SK-N-SH (cell line): ENCODE data around the gene CYS1. TPM values are rescaled to one million over a fixed set of nuclear protein-coding genes. Genes with fewer than 3 reads are reported as not detected.

Source experiments
- CTCF ChIA-PET: fragments of 300-600, 350-600 bp; formaldehyde crosslinking; extraction: SDS; loops from one replicate; lab custom pipeline; 2021; lab: Yijun Ruan, JAX
- POLR2A ChIA-PET: fragments of 350-600 bp; sonication (Branson Sonifier 250); formaldehyde crosslinking; extraction: SDS; loops from one replicate; lab custom pipeline; 2020; ENCODE audit warnings: antibody characterized with exemption, inconsistent platforms; lab: Yijun Ruan, JAX
- DNase-seq: peaks from one replicate; pipeline ENCODE4 v3.0.0; 2012
- H2AFZ ChIP-seq: fragments of 200-600 bp; sonication (generic); 2 replicates; pipeline ENCODE4 v1.8.1; 2016; ENCODE audit warnings: antibody characterized with exemption, mild to moderate bottlenecking, low read depth
- H3F3A ChIP-seq: fragments of 200-600 bp; sonication (generic); replicated peaks from 2 replicates; pipeline ENCODE3; 2016; ENCODE audit warnings: antibody characterized with exemption, mild to moderate bottlenecking; ENCODE audit not compliant: insufficient read depth
- H3K27ac ChIP-seq, 2 experiments: fragments of 200-500 bp in 1 of 2; fragments of 200-600 bp in 1 of 2; sonication (Bioruptor generic) in 1 of 2; sonication (generic), shearing (Covaris generic) in 1 of 2; 2 replicates each; pipeline versions ENCODE4 v1.5.1 to v1.6.1; 2014 to 2016; ENCODE audit warnings: low read depth in 2 of 2, inconsistent platforms in 1 of 2, low read length in 1 of 2, mild to moderate bottlenecking in 1 of 2, mixed read lengths in 1 of 2
- H3K27me3 ChIP-seq: fragments of 200-600 bp; sonication (generic), shearing (Covaris generic); 2 replicates; pipeline ENCODE4 v1.6.1; 2016; ENCODE audit warnings: mixed run types; ENCODE audit not compliant: insufficient read depth
- H3K36me3 ChIP-seq, 2 experiments: fragments of 200-500 bp in 1 of 2; fragments of 200-600 bp in 1 of 2; sonication (Bioruptor generic) in 1 of 2; sonication (generic) in 1 of 2; replicated peaks in 1 of 2; 2 replicates each; pipeline versions ENCODE3 to v1.5.1; 2014 to 2016; ENCODE audit warnings: low read length in 1 of 2, mild to moderate bottlenecking in 1 of 2; ENCODE audit not compliant: insufficient read depth in 2 of 2, control insufficient read depth in 1 of 2
- H3K4me1 ChIP-seq, 2 experiments: fragments of 200-500 bp in 1 of 2; fragments of 200-600 bp in 1 of 2; sonication (Bioruptor generic) in 1 of 2; sonication (generic), shearing (Covaris generic) in 1 of 2; 2 replicates each; pipeline versions ENCODE4 v1.5.1 to v1.6.1; 2014 to 2016; ENCODE audit warnings: low read depth in 1 of 2, low read length in 1 of 2, mixed run types in 1 of 2; ENCODE audit not compliant: insufficient read depth in 2 of 2, control insufficient read depth in 1 of 2
- H3K4me2 ChIP-seq: fragments of 200-600 bp; sonication (generic), shearing (Covaris generic); 2 replicates; pipeline ENCODE4 v1.6.1; 2017; ENCODE audit warnings: mixed run types
- H3K4me3 ChIP-seq, 2 experiments: fragments of 200-500 bp in 1 of 2; fragments of 200-600 bp in 1 of 2; sonication (Bioruptor generic) in 1 of 2; sonication (generic), shearing (Covaris generic) in 1 of 2; 2 replicates each; pipeline versions ENCODE4 v1.5.1 to v1.8.1; 2014 to 2016; ENCODE audit warnings: low read depth in 2 of 2, inconsistent platforms in 1 of 2, low read length in 1 of 2, mild to moderate bottlenecking in 1 of 2, mixed read lengths in 1 of 2, moderate library complexity in 1 of 2
- H3K79me2 ChIP-seq: fragments of 200-600 bp; sonication (generic); 2 replicates; pipeline ENCODE4 v1.8.1; 2017; ENCODE audit warnings: mild to moderate bottlenecking; ENCODE audit not compliant: insufficient read depth
- H3K9ac ChIP-seq: fragments of 200-600 bp; sonication (generic); 2 replicates; pipeline ENCODE4 v1.6.1; 2017; ENCODE audit warnings: mixed run types
- H3K9me2 ChIP-seq: fragments of 200-600 bp; sonication (generic); 2 replicates; pipeline ENCODE4 v1.6.1; 2017; ENCODE audit warnings: mixed run types
- H3K9me3 ChIP-seq: fragments of 200-600 bp; sonication (generic); 2 replicates; pipeline ENCODE4 v1.6.1; 2017; ENCODE audit warnings: mixed run types, mild to moderate bottlenecking, moderate library complexity
- H4K20me1 ChIP-seq: fragments of 200-600 bp; sonication (generic); 2 replicates; pipeline ENCODE4 v1.6.1; 2017; ENCODE audit warnings: mild to moderate bottlenecking, mixed run types; ENCODE audit not compliant: insufficient read depth
- ELF1 ChIP-seq: IDR thresholded peaks from 2 replicates; pipeline ENCODE4 v1.4.0; 2012
- EP300 ChIP-seq, 2 experiments: IDR thresholded peaks; 2 replicates each; pipeline versions ENCODE4 v1.4.0 to v1.6.1; 2012; ENCODE audit warnings: borderline replicate concordance in 1 of 2, low read depth in 1 of 2, low read length in 1 of 2
- FOSL2 ChIP-seq: IDR thresholded peaks from 2 replicates; pipeline ENCODE4 v1.4.0; 2012; ENCODE audit warnings: low read depth, mild to moderate bottlenecking, moderate library complexity, borderline replicate concordance
- MXI1 ChIP-seq: IDR thresholded peaks from 2 replicates; pipeline ENCODE4 v1.6.1; 2012; ENCODE audit warnings: mild to moderate bottlenecking, low read depth, low read length, improper control_type of control experiment
- NRF1 ChIP-seq: IDR thresholded peaks from 2 replicates; pipeline ENCODE4 v1.6.1; 2012; ENCODE audit warnings: low read depth, mild to moderate bottlenecking, low read length
- RCOR1 ChIP-seq: fragments of 150-350 bp; IDR thresholded peaks from 2 replicates; pipeline ENCODE4 v1.6.1; 2017; ENCODE audit warnings: antibody characterized with exemption, low read length
- RFX5 ChIP-seq: IDR thresholded peaks from 2 replicates; pipeline ENCODE4 v1.6.1; 2012; ENCODE audit warnings: mild to moderate bottlenecking, improper control_type of control experiment, low read length
- SIN3A ChIP-seq: IDR thresholded peaks from 2 replicates; pipeline ENCODE4 v1.6.1; 2012; ENCODE audit warnings: low read depth, mild to moderate bottlenecking, low read length, moderate library complexity, borderline replicate concordance
- WGBS: methylation state at CpG from one replicate; pipeline ENCODE4 v1.1.6; 2017; ENCODE audit warnings: low lambda C conversion rate; 5-methylcytosine and 5-hydroxymethylcytosine counted together
- polyA plus RNA-seq, 3 experiments: library from polyadenylated mRNA; depleted of rRNA; stranded (reverse); fragments of >200 nt; gene quantifications; 2 replicates each; pipeline ENCODE4 v1.2.3, GENCODE V29; 2012
- TF ChIP-seq, protein P1 (sequence below): fragments of 200-600 bp; sonication (generic); IDR thresholded peaks from 2 replicates; pipeline ENCODE4 v1.6.1; 2017; ENCODE audit warnings: antibody characterized with exemption, mild to moderate bottlenecking, moderate library complexity

The CYS1 gene
- polyA plus RNA-seq, 1 of the 3 experiments (the other 2 are of a cell fraction) = 1.2 TPM

GRCh38 chr2:10027660-10028330, 52.4 kb downstream of the CYS1 start:
- peaks cover 0 to 16% of the 10 kb centered on the region in 2 experiments; a peak in 1 of 4 replicates for H3K4me1 ChIP-seq
- no peak for DNase-seq
- H3K9me2 ChIP-seq = no peaks in the 10 kb centered on the region
- no peaks in the 10 kb centered on the region for H3K79me2 ChIP-seq
- H3K4me3 ChIP-seq = no peak overlapping the region
- H2AFZ ChIP-seq = no peak overlapping the region
- no peaks in the 10 kb centered on the region for H3K27me3 ChIP-seq
- ChIA-PET CTCF (interaction anchor here (0.7 to 7.0 kb wide), 7 partner anchors 8 to 229 kb away, joined by 3 to 76 read pairs (median 8); no protein-coding TSS in a partner anchor), POLR2A (no interaction called here)
- no peaks in the 10 kb centered on the region for H3K36me3 ChIP-seq
- H3F3A ChIP-seq = no peaks in the 10 kb centered on the region
- no peak overlapping the region for H3K9ac ChIP-seq
- H3K4me2 ChIP-seq = no peak overlapping the region
- 82% methylated on average over 16 of the region's 16 CpGs for WGBS
- TF ChIP-seq RCOR1 (no peak), FOSL2 (no peak), EP300 (IDR thresholded peaks at IDR 0.05; ENCODE audit: borderline replicate concordance in 1 of 2, low read depth in 1 of 2, low read length in 1 of 2) (no peak), RFX5 (no peak), MXI1 (no peak), ELF1 (no peak), NRF1 (no peak)
- TF ChIP-seq, protein P1, sequence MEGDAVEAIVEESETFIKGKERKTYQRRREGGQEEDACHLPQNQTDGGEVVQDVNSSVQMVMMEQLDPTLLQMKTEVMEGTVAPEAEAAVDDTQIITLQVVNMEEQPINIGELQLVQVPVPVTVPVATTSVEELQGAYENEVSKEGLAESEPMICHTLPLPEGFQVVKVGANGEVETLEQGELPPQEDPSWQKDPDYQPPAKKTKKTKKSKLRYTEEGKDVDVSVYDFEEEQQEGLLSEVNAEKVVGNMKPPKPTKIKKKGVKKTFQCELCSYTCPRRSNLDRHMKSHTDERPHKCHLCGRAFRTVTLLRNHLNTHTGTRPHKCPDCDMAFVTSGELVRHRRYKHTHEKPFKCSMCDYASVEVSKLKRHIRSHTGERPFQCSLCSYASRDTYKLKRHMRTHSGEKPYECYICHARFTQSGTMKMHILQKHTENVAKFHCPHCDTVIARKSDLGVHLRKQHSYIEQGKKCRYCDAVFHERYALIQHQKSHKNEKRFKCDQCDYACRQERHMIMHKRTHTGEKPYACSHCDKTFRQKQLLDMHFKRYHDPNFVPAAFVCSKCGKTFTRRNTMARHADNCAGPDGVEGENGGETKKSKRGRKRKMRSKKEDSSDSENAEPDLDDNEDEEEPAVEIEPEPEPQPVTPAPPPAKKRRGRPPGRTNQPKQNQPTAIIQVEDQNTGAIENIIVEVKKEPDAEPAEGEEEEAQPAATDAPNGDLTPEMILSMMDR = no peak
- no peaks in the 10 kb centered on the region for H4K20me1 ChIP-seq
- no peaks in the 10 kb centered on the region for H3K9me3 ChIP-seq
- no peak overlapping the region for H3K27ac ChIP-seq

DNA sequence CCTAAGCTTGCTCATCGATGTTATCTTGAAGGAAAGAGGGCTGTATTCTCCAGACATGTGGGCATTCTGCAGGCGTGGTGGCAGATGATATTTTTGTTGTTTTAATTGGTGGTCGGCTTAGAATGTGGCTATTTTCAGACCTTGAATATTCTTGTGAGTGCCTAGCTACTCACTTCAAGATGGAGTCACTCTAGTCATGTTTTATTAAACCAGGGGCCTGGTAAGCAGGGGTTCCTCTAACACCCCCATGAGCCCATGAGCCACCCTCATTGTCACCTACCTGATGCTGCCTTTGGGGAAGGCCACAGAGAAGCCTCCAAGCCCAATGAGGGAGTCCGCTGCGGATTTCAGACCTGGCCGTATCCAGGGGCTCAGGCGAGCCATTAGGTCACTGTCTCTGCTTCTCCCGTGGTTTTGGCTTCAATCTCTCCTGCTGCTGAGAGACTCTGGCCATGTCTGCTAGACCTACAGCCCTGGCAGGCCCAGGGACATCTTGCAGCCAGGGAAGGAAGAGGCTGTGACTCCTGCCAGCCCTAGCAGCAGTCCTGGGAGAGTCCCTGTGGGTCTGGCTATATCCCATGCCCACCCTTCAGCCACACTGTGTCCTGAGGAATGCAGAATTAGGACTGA, 53.2 kb downstream of the CYS1 start:
- ChIA-PET POLR2A (no interaction called here), CTCF (interaction anchor here (2.3 to 7.0 kb wide), 5 partner anchors 9 to 213 kb away, joined by 8 to 76 read pairs (median 22); no protein-coding TSS in a partner anchor)
- H2AFZ ChIP-seq = no peak overlapping the region
- H3K9me2 ChIP-seq = no peaks in the 10 kb centered on the region
- H3K4me2 ChIP-seq = no peak overlapping the region
- H3K4me1 ChIP-seq = peaks cover 0 to 16% of the 10 kb centered on the region in 2 experiments; a peak in 1 of 4 replicates
- no peak overlapping the region for H3K27ac ChIP-seq
- H3K9ac ChIP-seq = no peak overlapping the region
- H3K36me3 ChIP-seq = no peaks in the 10 kb centered on the region
- H4K20me1 ChIP-seq = no peaks in the 10 kb centered on the region
- H3K79me2 ChIP-seq = no peaks in the 10 kb centered on the region
- 44% methylated on average over 5 of the region's 8 CpGs for WGBS
- H3K4me3 ChIP-seq = no peak overlapping the region
- H3K27me3 ChIP-seq = no peaks in the 10 kb centered on the region
- TF ChIP-seq FOSL2 = no peak
- TF ChIP-seq SIN3A = no peak
- no peak for DNase-seq
- no peaks in the 10 kb centered on the region for H3K9me3 ChIP-seq
- H3F3A ChIP-seq = no peaks in the 10 kb centered on the region
